Progenitor cell of endocrine pancreas (in vitro differentiated cells): ENCODE results near the gene TRABD2B. TPM values are rescaled to one million over a fixed set of nuclear protein-coding genes. Genes with fewer than 3 reads are reported as not detected.

Source experiments
- DNase-seq: peaks from one replicate; pipeline ENCODE4 v3.0.0; 2021; ENCODE audit warnings: low spot score; ENCODE audit not compliant: unreplicated experiment
- H3K27ac Mint-ChIP-seq: 2 replicates; pipeline ENCODE4 v1.8.0; 2021; ENCODE audit warnings: mild to moderate bottlenecking, moderate library complexity, mixed read lengths
- H3K27me3 Mint-ChIP-seq: 2 replicates; pipeline ENCODE4 v1.8.0; 2021; ENCODE audit warnings: mixed read lengths
- H3K36me3 Mint-ChIP-seq: 2 replicates; pipeline ENCODE4 v1.8.0; 2022; ENCODE audit warnings: mixed read lengths; ENCODE audit not compliant: insufficient read depth
- H3K4me1 Mint-ChIP-seq: 2 replicates; pipeline ENCODE4 v1.8.0; 2021; ENCODE audit warnings: low read depth, mixed read lengths
- H3K4me3 Mint-ChIP-seq: 2 replicates; pipeline ENCODE4 v1.8.0; 2021; ENCODE audit warnings: low read depth, mild to moderate bottlenecking, moderate library complexity, mixed read lengths
- H3K9me3 Mint-ChIP-seq: 2 replicates; pipeline ENCODE4 v1.8.0; 2021; ENCODE audit warnings: low read depth, mixed read lengths
- CTCF ChIP-seq: fragments of 200-600 bp; sonication (generic); IDR thresholded peaks from one replicate; pipeline ENCODE4 v1.5.0; 2021; ENCODE audit warnings: antibody characterized with exemption, mild to moderate bottlenecking; ENCODE audit not compliant: unreplicated experiment
- total RNA-seq: library from RNA; stranded (reverse); gene quantifications from 2 replicates; pipeline ENCODE4 v1.2.1, GENCODE V29; 2021

The TRABD2B gene
- total RNA-seq, 1 donor from 2014 or later: 14.5 TPM

GRCh38 chr1:48001696-48002095 is 4.5 kb upstream of the TRABD2B start:
- no peaks in the 10 kb centered on the region for H3K36me3 Mint-ChIP-seq
- H3K4me1 Mint-ChIP-seq: peaks cover 25% of the 10 kb centered on the region
- no peak overlapping the region for H3K4me3 Mint-ChIP-seq
- no peaks in the 10 kb centered on the region for H3K9me3 Mint-ChIP-seq
- H3K27ac Mint-ChIP-seq: no peak overlapping the region
- no peak for DNase-seq
- TF ChIP-seq CTCF: no peak
- peaks cover 17% of the 10 kb centered on the region for H3K27me3 Mint-ChIP-seq

GRCh38 chr1:48000883-48001282 is 3.7 kb upstream of the TRABD2B start:
- Mint-ChIP-seq H3K27me3 (peaks cover 17% of the 10 kb centered on the region), H3K27ac (no peak overlapping the region), H3K4me1 (peaks cover 29% of the 10 kb centered on the region), H3K9me3 (no peaks in the 10 kb centered on the region), H3K4me3 (no peak overlapping the region), H3K36me3 (no peaks in the 10 kb centered on the region)
- no peak for DNase-seq
- no peak for TF ChIP-seq CTCF

GRCh38 chr1:47999097-47999496 is 1.9 kb upstream of the TRABD2B start:
- Mint-ChIP-seq H3K4me1 (peaks cover 36% of the 10 kb centered on the region), H3K9me3 (no peaks in the 10 kb centered on the region), H3K4me3 (peak overlapping the region; percentile 20), H3K27me3 (peaks cover 17% of the 10 kb centered on the region), H3K27ac (no peak overlapping the region), H3K36me3 (peaks cover 2% of the 10 kb centered on the region)
- DNase-seq: no peak
- no peak for TF ChIP-seq CTCF

GRCh38 chr1:47998396-47998990 is 1.3 kb upstream of the TRABD2B start:
- Mint-ChIP-seq H3K9me3 (no peaks in the 10 kb centered on the region), H3K27me3 (peaks cover 17% of the 10 kb centered on the region), H3K36me3 (peaks cover 6% of the 10 kb centered on the region), H3K4me3 (peak overlapping the region; percentile 78), H3K27ac (no peak overlapping the region), H3K4me1 (peaks cover 37% of the 10 kb centered on the region)
- DNase-seq: no peak
- TF ChIP-seq CTCF: no peak

- peaks cover 11% of the 10 kb centered on the region for H3K36me3 Mint-ChIP-seq
- no peak for TF ChIP-seq CTCF
- peak; percentile 31 for DNase-seq
- H3K27ac Mint-ChIP-seq: peak overlapping the region; percentile 36
- H3K9me3 Mint-ChIP-seq: no peaks in the 10 kb centered on the region
- H3K4me3 Mint-ChIP-seq: peak overlapping the region; percentile 82
- peaks cover 17% of the 10 kb centered on the region for H3K27me3 Mint-ChIP-seq
- H3K4me1 Mint-ChIP-seq: peaks cover 50% of the 10 kb centered on the region
Measured at GRCh38 chr1:47996406-47997226, 569 bp downstream of the TRABD2B start.
